ENCODE results near the gene HSD17B1.
"Not testable (repeated sequence)": the region's sequence is repeated elsewhere in the genome, so short reads cannot be mapped to it uniquely, and the experiment has no call there.

HSD17B1 gene, protein sequence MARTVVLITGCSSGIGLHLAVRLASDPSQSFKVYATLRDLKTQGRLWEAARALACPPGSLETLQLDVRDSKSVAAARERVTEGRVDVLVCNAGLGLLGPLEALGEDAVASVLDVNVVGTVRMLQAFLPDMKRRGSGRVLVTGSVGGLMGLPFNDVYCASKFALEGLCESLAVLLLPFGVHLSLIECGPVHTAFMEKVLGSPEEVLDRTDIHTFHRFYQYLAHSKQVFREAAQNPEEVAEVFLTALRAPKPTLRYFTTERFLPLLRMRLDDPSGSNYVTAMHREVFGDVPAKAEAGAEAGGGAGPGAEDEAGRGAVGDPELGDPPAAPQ

DNA sequence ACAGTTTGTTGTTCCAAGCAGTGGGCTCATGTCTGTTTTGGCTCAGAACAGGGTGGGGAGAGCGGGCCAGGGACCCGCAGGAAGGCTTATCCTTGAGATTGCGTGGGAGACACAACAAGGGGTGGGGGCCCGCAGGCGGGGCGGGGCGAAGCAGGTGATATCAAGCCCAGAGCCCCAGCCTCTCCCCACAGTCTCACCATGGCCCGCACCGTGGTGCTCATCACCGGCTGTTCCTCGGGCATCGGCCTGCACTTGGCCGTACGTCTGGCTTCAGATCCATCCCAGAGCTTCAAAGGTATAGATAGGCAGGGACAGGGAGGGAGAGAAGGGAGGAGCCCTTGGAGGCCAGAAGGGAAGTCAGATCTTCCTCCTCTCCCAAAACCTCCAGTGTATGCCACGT is at the start of gene HSD17B1:
HSD17B1 (plus strand) TSS at position 188 of the 400 bp plus-strand sequence; CDS start at position 199, 11 bp downstream.
- not testable (repeated sequence) for DNase-seq (ENCODE audit: low spot score)

DNA sequence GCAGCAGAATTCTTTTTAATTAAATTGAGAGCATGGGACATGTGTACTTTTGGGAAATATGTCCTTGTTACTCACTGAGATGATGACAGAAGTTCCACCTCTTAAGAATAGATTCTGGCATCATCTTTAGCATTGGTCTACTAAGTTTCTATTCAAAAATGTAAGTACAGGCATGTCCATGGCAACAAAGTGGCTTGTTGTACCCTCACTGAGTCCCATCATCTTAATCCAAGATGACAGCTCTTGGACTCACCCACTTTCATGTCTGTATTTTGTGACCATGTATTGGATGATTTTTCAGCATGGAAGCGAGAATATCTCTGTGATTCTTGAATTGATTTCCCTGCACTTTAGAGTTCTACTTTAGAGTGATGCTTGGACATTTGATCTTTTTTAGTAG is 49.8 kb upstream of the HSD17B1 start:
- no peak for DNase-seq (ENCODE audit: low spot score)
- TF ChIP-seq, protein P1, sequence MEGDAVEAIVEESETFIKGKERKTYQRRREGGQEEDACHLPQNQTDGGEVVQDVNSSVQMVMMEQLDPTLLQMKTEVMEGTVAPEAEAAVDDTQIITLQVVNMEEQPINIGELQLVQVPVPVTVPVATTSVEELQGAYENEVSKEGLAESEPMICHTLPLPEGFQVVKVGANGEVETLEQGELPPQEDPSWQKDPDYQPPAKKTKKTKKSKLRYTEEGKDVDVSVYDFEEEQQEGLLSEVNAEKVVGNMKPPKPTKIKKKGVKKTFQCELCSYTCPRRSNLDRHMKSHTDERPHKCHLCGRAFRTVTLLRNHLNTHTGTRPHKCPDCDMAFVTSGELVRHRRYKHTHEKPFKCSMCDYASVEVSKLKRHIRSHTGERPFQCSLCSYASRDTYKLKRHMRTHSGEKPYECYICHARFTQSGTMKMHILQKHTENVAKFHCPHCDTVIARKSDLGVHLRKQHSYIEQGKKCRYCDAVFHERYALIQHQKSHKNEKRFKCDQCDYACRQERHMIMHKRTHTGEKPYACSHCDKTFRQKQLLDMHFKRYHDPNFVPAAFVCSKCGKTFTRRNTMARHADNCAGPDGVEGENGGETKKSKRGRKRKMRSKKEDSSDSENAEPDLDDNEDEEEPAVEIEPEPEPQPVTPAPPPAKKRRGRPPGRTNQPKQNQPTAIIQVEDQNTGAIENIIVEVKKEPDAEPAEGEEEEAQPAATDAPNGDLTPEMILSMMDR (IDR thresholded peaks at IDR 0.05; ENCODE audit: extremely low read depth, missing control alignments) = no peak

DNA sequence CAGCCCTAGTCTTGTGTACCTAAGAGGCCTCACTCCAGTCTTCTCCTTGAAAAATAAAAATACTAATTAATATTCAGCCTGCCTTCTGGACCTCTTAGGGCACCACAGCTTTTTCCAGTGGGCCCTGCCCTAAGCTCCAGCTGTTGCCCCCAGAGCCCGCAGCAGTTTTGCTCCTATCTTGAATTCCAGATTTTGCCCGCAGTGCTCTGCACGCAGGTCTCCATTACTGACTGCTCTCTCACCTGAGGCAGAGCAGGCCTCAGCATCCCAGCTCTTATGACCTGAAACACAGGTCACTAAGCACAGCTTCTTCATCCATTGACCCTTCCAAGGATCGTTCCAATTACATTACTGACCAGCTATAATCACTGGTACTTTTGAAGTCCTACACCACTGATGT is 45.1 kb upstream of the HSD17B1 start:
- DNase-seq (ENCODE audit: low spot score) = no peak

DNA sequence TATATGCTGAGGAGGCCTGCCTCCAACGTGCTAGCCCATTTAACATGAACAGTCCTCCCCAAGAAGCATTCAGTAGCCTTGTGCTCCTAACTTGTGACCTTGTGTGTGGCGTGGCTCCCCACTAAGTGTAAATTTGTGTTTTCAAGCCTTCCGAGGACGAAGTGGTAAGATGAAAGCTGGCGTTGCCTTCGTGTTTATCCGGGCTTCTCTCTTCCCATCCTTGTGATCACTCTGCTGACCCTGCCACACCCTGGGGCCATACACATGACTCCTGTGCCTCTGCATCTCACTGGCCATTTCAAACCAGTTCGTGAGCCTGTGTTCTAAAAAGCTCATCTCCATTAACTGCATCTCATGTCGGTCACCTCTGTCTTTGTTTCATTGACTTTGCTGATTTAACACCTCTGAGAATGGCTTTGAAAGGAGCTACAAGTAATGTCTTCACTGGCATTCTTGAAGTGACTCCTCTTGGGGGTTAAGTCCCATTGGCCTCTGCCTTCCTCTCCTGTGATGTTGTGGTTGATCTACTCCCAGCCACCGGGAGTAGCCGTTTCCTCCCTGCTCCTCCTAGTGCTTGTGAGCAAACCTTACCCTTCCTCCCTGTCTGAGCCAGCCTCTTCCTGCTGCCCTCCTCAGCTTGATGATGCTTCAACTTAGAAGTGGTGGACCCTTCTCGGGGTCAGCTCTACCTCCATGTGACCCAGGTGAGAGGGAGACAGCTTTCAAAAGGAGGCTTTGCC is 44.1 kb upstream of the HSD17B1 start:
- TF ChIP-seq, protein P1 (IDR thresholded peaks at IDR 0.05; ENCODE audit: extremely low read depth, missing control alignments) = no peak
- no peak for DNase-seq (ENCODE audit: low spot score)

More for the DNA sequence above, 45.1 kb upstream of the HSD17B1 start:
- TF ChIP-seq, protein P1 (IDR thresholded peaks at IDR 0.05; ENCODE audit: extremely low read depth, missing control alignments) = no peak

DNA sequence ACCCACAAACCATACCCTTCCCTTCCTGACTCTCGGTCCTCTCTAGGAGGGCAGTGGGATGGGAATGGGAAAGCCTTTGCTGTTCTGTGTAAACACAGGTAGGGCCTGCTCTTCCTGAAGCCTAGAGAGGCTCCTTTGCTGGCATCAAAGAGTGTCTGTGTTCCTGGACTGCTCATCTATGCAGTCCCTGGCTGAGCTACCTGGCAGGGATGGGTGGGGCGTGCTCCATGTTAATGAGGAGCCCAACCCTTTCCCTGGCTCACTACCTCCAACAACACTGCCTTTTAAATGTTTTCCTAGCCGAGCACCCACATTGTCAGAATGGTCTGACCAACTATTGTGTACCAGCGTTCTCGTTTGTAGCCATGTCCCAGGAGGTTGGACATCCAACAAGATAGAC is 43.3 kb upstream of the HSD17B1 start:
- DNase-seq (ENCODE audit: low spot score) = no peak
- TF ChIP-seq, protein P1 (IDR thresholded peaks at IDR 0.05; ENCODE audit: extremely low read depth, missing control alignments) = no peak

DNA sequence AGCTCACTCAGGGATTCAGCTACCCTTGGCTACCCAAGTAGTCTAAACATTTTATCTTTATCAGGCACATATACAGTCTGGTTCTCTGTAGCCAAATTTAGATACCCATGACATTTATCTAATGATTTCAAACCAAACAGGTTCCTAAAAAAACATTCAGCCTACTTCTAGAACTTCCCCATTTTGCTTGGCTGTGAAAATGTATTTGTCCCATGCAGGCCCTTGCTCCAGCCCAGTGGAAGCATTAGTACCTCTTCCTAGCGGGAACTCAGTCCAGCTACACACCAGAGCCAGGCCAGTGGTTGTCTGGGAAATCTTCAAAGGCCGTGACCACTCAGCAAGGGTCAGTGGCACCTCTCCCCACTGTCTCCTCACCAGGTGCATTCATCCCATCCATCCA is 42.9 kb upstream of the HSD17B1 start:
- TF ChIP-seq, protein P1 (IDR thresholded peaks at IDR 0.05; ENCODE audit: extremely low read depth, missing control alignments) = no peak
- DNase-seq (ENCODE audit: low spot score) = no peak

DNA sequence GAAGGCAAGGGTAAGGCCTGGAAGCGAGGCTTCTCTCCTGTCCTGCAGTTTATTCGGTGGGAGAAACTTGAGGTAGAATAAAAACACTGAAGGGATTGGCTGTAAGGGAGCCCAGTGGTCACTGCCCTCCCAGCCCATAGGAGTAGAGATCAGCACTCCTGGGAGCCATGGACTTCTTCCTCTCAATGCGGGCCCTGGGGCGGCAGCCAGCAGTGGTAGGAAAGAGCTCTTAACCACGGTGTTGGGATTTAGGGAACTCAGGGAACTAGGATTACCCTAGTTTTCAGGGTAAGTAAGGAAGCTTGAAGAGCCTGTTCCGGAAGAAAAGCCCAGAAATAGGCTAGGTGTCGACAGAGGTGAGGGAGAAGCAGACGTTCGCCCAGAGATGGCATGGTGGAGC is 40.5 kb upstream of the HSD17B1 start:
- TF ChIP-seq, protein P1 (IDR thresholded peaks at IDR 0.05; ENCODE audit: extremely low read depth, missing control alignments) = no peak
- no peak for DNase-seq (ENCODE audit: low spot score)

Data from GM20000 (cell line).